NOMO-1 treated with DMSO at 0.1 percent for 48 hours (cell line): Measurements from ENCODE around the gene PLEKHG4B.

Source experiments
- DNase-seq: peaks from one replicate; lab custom pipeline; 2025; ENCODE audit not compliant: unreplicated experiment; lab: John Stamatoyannopoulos, UW

Gene PLEKHG4B

DNA sequence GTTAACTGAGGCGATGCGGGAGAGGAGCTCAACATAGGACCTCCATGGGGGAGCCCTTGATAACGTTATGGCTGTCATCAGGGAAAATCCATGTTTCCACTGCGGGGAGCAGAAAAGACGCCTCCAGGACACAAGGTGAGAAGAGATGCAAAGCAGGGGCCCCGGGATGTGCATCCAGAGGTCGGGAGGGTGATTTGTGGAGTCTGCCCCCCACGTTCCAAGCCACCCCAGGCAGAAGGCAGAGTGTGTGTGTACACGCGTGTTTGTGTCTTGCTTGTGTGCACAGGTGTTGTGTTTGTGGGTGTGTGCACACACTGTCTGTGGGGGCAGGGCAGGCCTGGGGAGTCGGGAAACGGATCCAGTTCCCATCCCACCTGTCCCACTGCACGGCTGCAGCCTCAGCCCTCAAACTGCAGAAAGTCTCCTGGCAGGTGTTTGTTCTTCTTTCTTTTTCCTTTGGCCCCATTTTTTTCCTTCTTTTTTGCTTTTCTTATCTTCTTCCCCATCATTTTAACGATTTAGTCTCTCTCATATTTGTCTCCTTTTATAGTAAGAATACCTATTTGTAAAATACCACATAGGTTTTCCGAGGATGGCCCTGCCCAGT, 17.4 kb upstream of the PLEKHG4B start:
- no peak for DNase-seq

DNA sequence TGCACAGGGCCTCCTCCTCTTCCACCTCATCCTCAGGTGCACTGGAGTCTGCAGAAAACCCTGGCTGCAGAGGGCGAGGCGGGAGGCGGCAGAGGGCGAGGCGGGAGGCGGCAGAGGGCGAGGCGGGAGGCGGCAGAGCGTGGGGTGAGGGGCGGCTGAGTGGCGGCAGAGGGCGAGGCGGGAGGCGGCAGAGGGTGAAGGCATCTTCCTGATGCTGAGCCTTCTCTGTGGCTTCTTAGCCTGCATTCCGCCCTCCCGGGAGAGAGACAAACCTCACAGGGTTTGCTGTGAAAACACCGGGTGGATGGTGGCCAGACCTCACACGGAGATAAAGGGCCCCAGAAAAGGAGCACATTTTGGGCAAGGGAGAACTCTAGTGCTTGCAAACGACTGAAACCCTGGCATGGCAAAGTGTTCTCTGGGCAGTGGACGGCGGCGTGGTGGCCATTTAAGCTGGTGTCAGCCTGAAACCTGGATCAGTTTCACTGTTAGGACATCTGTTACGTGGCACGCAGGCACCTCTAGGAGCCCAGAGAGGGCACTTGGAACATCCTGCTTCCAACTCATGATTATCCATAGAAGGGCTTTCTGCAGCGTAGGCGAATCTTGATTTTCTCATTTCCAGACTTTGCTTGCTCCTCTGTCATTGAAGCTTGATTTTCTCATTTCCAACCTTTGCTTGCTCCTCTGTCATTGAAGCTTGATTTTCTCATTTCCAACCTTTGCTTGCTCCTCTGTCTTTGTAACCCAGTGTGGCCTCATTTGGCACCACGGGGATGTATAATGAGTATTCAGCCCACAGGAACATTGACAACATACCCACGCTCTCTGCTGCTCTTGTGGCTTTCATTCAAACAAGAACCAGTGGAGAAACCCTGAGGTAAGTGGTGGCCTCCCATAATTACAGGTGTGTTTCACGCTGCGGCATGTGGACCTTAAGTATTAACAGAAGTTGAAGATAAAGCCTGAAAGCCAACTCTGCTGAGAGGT, 16.3 kb upstream of the PLEKHG4B start:
- no peak for DNase-seq

DNA sequence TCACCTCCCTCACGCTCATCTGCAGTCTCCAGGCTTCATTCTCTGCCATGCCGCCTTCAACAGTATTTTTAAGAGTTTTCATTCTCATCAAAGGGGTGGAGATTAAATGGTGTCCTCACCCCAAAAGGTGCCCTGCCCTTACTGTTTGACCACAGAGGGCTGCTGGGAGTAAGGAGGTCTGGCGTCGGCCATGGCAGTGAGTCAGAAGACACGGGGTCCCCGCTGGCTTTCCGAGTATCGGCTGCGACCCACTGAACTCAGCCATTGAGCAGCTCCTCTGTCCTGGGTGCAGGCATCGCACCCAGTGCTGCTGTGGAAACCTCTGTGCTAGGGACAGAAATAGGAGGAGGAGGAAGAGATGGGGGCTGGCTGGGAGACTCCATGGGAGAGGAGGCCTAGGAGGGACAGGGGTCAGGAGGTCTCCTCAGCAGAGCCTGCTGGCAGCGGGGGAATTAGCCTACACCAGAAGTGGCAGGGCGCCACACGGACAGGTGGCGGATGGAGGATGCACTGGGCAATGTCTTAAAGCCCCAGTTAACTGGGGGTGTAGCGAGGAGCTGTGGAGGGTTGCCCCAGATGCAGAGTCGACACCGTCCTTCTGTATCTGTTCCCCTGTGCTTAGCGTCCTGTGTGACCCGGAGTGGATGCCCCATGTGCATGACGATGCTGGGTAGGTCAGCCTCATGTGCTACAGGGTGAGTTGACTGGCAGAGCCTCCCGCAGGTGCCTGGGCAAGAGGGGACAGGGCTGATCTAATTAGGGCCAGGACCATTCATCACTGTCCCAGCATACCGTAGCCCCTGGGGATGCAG, 15.4 kb upstream of the PLEKHG4B start:
- DNase-seq: no peak

DNA sequence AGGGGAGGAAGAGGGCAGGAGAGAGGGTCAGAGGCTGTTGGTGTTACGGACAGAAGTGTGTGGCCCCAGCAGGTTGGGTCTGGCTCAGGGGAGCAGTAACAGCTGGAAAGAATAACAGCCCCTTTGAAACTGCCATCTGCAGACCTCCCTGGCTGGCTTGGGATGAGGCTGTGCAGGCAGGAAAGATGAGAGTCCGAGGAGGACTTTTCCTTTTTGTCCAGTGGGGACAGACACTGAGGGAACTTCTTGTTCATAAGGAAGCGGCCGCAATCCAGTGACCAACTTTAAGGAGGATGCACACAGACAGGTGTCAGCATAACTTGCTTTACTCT, 14.8 kb upstream of the PLEKHG4B start:
- no peak for DNase-seq

DNA sequence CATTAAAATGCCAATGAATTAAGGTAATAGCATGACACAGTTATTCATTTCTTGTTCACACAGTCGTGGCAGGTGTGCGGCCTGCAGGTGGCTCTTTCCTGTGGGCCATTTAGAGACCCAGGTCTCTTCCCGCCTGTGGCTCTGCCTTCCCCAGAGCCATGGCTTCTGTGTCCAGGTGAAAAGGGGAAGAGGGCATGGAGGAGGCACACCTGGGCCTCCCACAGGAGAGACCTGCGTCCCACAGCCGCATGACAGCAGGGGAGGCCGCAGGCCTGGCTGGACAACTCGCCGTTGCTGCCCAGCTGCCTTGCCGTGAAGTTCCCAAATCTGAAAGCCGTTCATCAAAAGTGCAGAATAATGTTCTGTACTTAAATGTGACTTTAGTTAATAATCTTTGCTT, 14.4 kb upstream of the PLEKHG4B start:
- no peak for DNase-seq

DNA sequence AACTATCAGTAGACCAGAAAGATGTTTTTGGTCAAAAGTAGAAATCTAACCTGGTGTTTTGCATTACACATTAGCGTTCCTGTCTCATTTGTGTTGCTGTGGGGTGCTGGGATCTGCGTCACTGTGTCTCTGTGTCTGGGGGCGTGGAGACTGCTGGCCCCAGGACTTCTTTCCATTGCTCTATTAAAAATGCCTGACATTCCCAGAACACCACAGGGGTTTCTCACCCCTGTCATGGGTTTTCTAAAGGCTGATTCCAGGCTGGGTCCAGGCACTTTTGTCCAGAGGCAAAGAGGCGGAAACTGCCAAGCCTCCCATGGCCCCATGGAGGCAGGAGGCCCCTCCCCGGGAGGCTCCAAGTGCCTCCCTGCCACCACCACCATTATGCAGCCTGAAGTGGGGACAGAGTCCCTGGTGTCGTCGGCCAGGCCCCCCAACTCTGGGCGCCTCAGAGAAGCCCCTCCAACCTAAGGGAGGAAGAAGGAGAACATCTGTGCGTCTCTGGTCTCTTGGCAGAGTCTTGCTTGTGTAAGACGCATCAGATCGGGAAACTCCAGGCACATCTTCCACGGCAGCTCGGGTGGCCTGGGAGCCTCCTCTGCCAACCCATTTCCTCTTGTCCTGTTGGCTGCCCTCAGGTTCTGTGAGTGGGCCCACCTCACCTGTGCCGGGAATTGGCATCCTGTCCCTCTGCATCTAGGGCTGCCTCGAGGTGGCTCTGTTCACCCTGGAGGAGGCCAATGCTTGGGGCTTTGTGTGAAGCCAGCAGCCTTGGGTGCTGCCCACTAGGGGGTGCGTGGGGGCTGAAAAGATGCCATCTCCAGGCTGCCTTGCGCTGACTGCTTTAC, 13.8 kb upstream of the PLEKHG4B start:
- DNase-seq: peak; percentile 16

DNA sequence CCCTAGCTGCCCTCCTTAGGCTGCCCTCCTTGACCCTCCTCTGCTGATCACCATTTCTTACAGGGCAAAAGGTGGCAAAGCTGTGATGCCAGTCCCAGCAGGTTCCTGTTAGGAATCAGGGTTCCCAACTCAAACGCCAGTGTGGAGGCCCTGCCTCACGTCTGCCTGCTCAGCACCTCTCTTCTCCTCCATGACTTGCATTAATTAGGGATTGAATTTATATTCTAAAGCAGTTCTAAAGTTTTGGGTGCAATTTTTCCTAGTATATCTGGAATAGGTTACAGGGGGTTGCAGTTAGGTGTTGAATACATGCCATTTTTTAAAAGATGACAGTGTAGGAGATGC, 13.2 kb upstream of the PLEKHG4B start:
- DNase-seq: no peak

DNA sequence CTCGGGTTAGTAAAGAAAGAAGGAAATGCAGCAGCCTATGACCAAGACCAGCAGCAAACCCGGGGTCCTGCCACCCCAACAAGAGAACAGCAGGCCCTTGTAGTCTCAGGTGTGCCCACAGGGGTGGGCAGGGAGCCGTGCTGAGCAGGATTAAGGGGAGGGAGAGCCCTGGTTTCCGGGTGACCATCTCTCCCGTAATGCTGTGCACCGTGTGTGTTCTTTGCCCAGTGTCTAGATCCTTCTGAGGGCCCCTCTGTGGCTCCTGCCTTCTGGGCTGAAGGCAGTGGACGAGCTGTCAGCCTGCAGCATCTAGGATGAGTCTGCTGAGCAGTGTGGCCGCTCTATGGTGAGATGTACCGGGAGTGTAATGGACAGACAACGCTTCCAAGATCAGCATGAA, 12.7 kb upstream of the PLEKHG4B start:
- no peak for DNase-seq

DNA sequence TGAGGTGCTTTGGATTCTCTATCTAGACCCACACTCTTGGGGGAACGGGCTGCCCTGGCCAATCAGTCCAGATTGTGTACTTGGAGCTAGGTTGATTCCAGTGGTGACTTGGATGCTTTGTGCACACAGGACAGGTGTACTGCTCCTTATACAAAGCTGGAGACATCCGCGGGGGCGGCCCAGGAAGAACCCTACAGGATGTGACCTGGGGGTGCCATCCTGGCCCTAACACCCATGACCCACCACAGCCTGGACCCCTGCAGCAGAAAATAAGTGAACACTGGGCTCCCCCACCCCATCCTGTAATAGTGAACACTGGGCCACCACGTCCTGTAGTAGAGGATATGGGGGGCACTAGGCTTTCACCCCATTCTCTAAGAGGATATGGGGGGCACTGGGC, 12.1 kb upstream of the PLEKHG4B start:
- no peak for DNase-seq

DNA sequence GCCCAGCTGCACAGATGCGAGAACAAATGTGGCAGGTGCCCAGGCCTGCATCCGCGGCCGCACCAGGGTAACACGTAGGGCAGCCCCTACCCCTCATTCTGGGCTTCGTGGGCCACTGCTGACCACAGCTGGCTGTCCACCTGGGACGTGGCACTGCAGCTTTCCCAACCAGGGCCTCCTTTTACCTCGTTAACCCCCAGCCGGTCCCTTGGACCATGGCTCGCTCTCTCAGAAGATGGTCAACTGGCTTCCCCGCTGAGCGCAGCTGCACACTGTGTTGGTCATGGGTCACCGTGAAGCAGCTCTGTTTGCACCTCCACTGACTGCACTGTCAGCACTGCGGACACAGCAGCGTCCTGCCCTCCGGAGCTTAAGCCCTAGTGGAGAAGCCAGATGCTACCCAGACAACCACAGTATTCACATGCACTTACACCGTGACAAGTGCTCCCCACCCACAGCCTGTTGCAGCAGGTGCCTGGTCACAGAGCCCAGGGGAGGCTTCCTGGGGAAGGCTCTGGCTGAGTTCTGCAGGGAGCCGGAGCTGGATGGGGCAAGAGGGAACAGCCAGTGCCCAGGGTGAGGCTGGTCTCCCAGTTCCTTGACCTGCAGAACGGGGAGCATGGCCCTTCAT, 10.5 kb upstream of the PLEKHG4B start:
- no peak for DNase-seq

DNA sequence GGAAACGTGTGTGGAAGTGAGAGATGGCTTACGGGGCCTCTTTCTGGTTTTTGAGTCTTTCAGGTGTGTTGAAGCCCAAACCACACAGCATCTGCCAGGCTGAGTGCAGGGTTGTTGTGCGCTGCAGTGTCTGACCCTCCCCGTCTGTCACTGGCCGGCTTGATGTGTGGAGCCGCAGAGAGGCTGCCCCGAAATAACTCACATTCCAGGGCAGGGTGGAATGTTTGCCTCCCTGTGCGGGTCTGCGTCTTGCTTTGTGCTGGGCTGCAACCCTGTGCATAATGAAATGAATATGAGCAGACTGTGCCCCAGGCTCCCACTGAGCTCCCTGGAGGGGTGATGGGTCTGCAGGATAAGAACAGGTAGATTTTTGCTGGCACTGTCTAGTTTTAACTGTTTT, 9.9 kb upstream of the PLEKHG4B start:
- no peak for DNase-seq

DNA sequence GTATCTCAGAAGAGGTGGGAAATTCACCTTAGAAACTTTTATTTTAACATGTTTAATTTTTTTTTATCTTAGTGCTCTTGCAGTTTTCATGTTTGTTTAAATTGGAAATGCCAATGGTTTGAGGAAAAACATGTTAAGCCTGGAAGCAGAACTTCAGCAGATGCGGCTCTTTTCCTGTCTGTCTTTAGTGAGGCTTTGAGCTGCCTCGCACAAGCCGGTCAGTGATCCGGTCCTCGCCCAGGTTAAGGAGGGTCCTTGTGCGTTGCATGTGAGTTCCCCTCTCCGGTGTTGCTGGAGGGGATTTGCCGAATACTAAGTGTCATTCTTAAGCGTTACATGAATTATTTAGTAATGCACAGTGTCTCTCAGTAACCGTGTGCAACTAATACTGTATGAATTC, 9.4 kb upstream of the PLEKHG4B start:
- no peak for DNase-seq

DNA sequence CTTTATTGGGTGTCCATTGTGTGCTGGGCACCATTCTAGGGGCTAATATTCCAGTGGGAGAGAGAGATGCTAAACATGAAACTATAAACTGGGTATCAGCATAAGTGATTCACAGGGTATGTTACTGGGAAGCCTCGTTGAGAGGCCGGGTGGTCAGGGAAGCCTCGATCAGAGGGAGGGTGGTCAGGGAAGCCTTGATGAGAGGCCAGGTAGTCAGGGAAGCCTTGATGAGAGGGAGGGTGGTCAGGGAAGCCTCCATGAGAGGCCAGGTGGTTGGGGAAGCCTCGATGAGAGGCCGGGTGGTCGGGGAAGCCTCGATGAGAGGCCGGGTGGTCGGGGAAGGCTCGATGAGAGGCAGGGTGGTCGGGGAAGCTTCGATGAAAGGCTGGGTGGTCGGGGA, 8.9 kb upstream of the PLEKHG4B start:
- DNase-seq: no peak

DNA sequence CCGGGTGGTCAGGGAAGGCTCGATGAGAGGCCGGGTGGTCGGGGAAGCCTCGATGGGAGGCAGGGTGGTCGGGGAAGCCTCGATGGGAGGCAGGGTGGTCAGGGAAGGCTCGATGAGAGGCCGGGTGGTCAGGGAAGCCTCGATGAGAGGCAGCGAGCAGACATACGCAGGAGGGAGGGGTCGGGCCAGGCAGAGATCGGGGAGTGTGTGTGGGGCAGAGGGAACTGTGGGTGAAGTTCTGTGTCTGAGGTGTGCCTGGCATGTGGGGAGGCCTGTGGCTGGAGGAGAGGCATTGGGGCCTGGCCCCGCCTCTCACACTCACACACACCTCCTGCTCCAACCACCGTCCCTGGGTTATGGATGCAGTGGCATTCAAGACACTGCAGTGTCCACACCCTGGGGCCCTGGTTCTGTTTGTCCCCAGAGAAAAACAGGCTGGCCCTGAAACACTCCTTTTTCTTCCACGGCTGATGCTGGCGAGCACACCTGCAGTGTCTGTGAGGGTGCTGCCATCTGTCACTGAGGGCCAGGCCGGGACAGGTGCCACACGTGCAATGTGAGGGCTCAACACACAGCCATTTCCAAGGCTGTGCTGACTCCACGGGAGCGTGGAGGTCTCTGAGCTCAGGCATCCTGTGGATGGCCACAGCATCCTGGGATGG, 6.5 kb upstream of the PLEKHG4B start:
- no peak for DNase-seq

DNA sequence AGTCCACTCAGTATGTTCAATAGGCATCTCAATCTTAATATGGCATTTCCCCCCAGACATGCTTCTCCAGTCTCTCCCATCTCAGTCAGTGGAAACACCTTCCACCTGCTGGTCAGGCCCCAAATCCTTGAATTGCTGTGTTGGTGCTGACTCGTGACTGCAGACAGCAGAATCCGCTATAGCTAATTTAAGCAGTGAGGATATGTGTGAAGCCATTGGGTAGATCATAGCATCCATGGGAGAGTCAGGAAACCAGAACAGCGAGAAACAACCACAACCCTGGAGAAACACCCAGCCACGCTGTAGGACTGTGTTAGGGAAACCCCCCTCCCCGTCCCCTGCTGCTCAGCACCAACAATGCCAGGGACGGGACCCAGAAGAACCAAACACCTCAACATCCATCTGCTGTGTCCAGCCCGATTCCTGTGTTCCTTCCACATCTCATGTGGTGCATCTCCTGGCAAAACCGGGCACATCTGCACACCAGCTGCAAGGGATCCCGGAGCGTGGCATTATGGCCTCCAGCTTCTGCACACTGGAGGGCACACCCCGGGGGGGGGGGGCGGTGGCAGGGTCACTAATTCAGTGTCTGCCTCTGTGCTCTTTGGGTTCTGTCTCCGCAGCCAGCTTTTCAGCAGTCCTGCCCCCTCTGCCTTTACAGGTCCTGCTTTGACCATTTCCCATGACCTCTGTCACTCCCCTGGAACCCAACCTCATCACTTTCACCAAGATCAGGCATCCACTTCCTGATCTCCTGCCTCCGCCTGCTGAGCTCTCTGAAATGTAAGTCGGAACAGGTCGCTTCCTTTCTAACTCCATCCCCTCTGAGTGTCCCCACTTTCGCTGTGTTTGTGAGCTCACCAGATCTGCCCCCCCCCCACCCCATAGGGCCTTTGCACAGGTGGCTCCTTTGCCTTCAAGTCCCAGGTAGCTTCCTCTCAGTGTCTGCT, 2.4 kb upstream of the PLEKHG4B start:
- no peak for DNase-seq

DNA sequence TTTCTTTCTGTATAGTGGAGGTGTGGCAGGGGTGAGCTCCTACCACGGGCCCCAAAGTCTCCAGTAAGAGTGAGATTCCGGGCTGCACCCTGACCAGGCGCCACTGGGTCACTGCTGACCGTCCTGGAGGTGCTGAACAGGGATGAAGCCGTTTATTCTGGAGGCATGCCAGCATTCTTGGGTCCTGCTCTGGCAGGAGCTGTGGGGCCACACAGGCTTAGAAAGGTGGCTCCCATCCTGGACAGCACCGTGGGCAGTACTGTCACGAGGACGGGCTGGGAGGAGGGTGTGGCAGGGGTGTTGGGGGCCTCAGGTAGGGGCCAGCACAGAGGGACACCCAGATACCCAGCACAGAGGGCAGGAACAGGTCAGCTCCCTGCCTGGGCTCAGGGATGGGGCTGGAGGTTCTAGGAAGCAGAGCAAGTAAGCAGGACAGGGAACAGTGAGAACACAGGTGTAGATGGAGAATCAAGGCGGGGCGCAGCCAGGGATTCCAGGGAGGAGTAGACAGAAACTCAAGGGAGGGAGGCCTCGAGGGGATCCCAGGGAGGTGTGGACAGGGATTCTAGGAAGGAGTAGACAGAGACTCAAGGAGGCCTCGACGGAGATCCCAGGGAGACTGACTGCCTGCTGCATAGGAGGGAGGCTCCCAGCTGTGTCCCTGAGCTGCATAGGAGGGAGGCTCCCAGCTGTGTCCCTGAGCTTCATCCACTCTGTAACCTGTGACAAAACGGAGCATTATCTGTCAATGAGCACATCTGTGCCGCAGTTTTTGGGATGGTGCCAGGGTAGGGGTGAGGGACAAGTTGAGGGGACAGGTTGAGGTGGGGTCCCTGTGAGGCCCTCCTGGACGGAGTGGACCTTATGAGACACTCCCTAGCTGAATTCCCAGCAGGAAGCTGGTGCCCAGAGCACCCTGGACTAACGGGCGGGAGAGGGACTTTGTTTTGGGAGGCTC, 1.1 kb upstream of the PLEKHG4B start:
- DNase-seq: no peak

DNA sequence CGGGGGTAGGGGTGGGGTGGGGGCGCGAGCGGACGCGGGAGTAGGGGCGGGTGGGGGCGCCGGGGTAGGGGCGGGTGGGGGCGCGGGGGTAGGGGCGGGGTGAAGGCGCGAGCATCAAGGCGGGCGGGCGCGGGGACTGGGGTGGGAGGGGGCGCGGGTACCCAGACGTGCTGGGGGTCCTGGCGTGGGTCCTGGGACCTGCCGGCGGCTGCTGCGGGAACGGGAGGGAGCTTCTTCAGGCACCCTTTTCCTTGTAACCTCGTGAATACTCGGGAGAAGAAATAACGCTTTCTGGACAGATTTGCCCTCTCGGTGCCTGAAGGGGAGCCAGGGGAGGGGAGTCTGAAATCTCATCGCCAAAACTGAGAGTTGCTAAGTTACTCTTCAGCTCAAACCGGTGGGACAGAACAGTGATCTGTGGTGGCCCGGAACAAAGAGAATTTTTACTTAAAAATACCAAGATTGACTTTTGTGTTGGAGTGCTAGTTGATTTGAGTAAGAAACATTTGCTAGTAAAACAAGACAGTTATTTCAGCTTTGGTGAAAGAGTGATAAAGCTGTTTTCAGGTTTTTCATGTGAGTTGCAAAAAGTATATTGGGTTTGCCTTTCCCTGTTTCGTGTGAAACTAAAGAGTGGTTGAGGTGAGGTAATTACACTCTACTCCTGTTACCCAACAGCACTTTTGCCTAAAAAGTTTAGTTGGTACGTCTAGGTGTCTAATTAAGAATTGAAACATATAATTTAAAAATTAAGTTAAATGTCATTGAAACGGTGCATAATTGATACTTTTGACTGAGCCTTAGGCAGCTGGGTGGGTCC, 643 bp downstream of the PLEKHG4B start:
- DNase-seq: no peak
